IMR-90 (cell line): ENCODE measurements around the gene TSSC4. TPM values are rescaled to one million over a fixed set of nuclear protein-coding genes. Genes with fewer than 3 reads are reported as not detected.

Source experiments
- ATAC-seq: fragments of 200-7000 bp; cut with Tn5 transposase; 2 replicates; pipeline ENCODE4 v1.9.1; 2020; ENCODE audit warnings: low read depth, mild to moderate bottlenecking, moderate library complexity
- BruUV-seq: library from RNA; stranded (reverse); fragments of 400-500 nt; replicated peaks from 2 replicates; lab custom pipeline; 2021; lab: Mats Ljungman, UMichigan
- CTCF ChIA-PET: fragments of 300-600 bp; formaldehyde crosslinking; extraction: SDS; loops from one replicate; lab custom pipeline; 2021; ENCODE audit warnings: antibody characterized with exemption; lab: Yijun Ruan, JAX
- POLR2A ChIA-PET: fragments of 300-600 bp; sonication (Branson Sonifier 250); formaldehyde crosslinking; loops from one replicate; lab custom pipeline; 2022; ENCODE audit warnings: antibody characterized with exemption; ENCODE audit not compliant: unreplicated experiment; lab: Charles Lee
- DNase-seq: peaks from one replicate; pipeline ENCODE4 v3.0.0; 2013
- H2AFZ ChIP-seq: replicated peaks from 2 replicates; pipeline ENCODE3; 2013; ENCODE audit warnings: low read length, mild to moderate bottlenecking; ENCODE audit not compliant: poor library complexity
- H2AK5ac ChIP-seq: 2 replicates; pipeline ENCODE4 v1.6.1; 2013; ENCODE audit warnings: low read depth, low read length, inconsistent platforms
- H2AK9ac ChIP-seq: replicated peaks from 2 replicates; pipeline ENCODE3; 2013; ENCODE audit warnings: mild to moderate bottlenecking, low read depth, low read length, moderate library complexity; ENCODE audit not compliant: poor library complexity
- H2BK120ac ChIP-seq: 2 replicates; pipeline ENCODE4 v1.6.1; 2013; ENCODE audit warnings: low read depth, low read length, inconsistent platforms
- H2BK15ac ChIP-seq: 3 replicates; pipeline ENCODE4 v1.6.1; 2013; ENCODE audit warnings: low read depth, low read length, inconsistent platforms
- H2BK20ac ChIP-seq: 2 replicates; pipeline ENCODE4 v1.6.1; 2013; ENCODE audit warnings: low read depth, mild to moderate bottlenecking, inconsistent platforms, low read length, moderate library complexity
- H2BK5ac ChIP-seq: 2 replicates; pipeline ENCODE4 v1.6.1; 2013; ENCODE audit warnings: mild to moderate bottlenecking, low read depth, low read length, inconsistent platforms; ENCODE audit not compliant: poor library complexity, severe bottlenecking
- H3K14ac ChIP-seq: replicated peaks from 2 replicates; pipeline ENCODE4 v1.6.1; 2013; ENCODE audit warnings: low read depth, low read length, inconsistent platforms
- H3K18ac ChIP-seq: 2 replicates; pipeline ENCODE4 v1.6.1; 2013; ENCODE audit warnings: low read depth, low read length, control low read depth
- H3K23ac ChIP-seq: 2 replicates; pipeline ENCODE4 v1.6.1; 2013; ENCODE audit warnings: low read depth, low read length, inconsistent platforms
- H3K27ac ChIP-seq: 2 replicates; pipeline ENCODE4 v1.5.1; 2013; ENCODE audit warnings: mild to moderate bottlenecking, control low read depth, low read length; ENCODE audit not compliant: insufficient read depth
- H3K27me3 ChIP-seq: 2 replicates; pipeline ENCODE4 v1.6.1; 2013; ENCODE audit warnings: low read length; ENCODE audit not compliant: control insufficient read depth, insufficient read depth
- H3K36me3 ChIP-seq: 2 replicates; pipeline ENCODE4 v1.6.1; 2013; ENCODE audit warnings: low read length, mixed read lengths; ENCODE audit not compliant: control insufficient read depth, insufficient read depth
- H3K4ac ChIP-seq: 2 replicates; pipeline ENCODE4 v1.6.1; 2013; ENCODE audit warnings: low read depth, low read length, inconsistent platforms
- H3K4me1 ChIP-seq: 2 replicates; pipeline ENCODE4 v1.6.1; 2013; ENCODE audit warnings: low read length, mixed read lengths; ENCODE audit not compliant: control insufficient read depth, insufficient read depth
- H3K4me2 ChIP-seq: 2 replicates; pipeline ENCODE4 v1.6.1; 2013; ENCODE audit warnings: low read depth, mild to moderate bottlenecking, control low read depth, low read length, moderate library complexity
- H3K4me3 ChIP-seq: 2 replicates; pipeline ENCODE4 v1.5.1; 2013; ENCODE audit warnings: low read depth, mild to moderate bottlenecking, control low read depth, low read length, moderate library complexity; ENCODE audit not compliant: insufficient read depth
- H3K56ac ChIP-seq: 2 replicates; pipeline ENCODE4 v1.6.1; 2013; ENCODE audit warnings: low read length, inconsistent platforms; ENCODE audit not compliant: insufficient read depth; ENCODE audit errors: extremely low read depth
- H3K79me1 ChIP-seq, 2 experiments: 2 replicates each; pipeline ENCODE4 v1.6.1; 2013; ENCODE audit warnings: low read length in 2 of 2, inconsistent platforms in 1 of 2, low read depth in 1 of 2
- H3K9ac ChIP-seq: 2 replicates; pipeline ENCODE4 v1.6.1; 2013; ENCODE audit warnings: low read depth, low read length, control low read depth
- H3K9me1 ChIP-seq: 2 replicates; pipeline ENCODE4 v1.6.1; 2013; ENCODE audit warnings: low read length, inconsistent platforms; ENCODE audit not compliant: insufficient read depth
- H3K9me3 ChIP-seq: 2 replicates; pipeline ENCODE4 v1.6.1; 2013; ENCODE audit warnings: low read length; ENCODE audit not compliant: control insufficient read depth, insufficient read depth
- H4K20me1 ChIP-seq: 2 replicates; pipeline ENCODE4 v1.6.1; 2013; ENCODE audit warnings: low read length, inconsistent platforms; ENCODE audit not compliant: insufficient read depth
- H4K5ac ChIP-seq: 2 replicates; pipeline ENCODE4 v1.6.1; 2013; ENCODE audit warnings: mild to moderate bottlenecking, low read depth, low read length, control low read depth
- H4K8ac ChIP-seq, 2 experiments: 2 replicates each; pipeline ENCODE4 v1.6.1; 2013; ENCODE audit warnings: low read depth in 2 of 2, low read length in 2 of 2, control low read depth in 1 of 2, inconsistent platforms in 1 of 2
- H4K91ac ChIP-seq: 2 replicates; pipeline ENCODE4 v1.6.1; 2013; ENCODE audit warnings: low read depth, low read length, inconsistent platforms; ENCODE audit not compliant: insufficient read depth
- BHLHE40 ChIP-seq: fragments of 150-350 bp; IDR thresholded peaks from 2 replicates; pipeline ENCODE4 v1.6.1; 2016; ENCODE audit warnings: mild to moderate bottlenecking, low read depth, low read length
- CEBPB ChIP-seq: IDR thresholded peaks from 2 replicates; pipeline ENCODE4 v1.6.1; 2012; ENCODE audit warnings: low read depth, low read length, improper control_type of control experiment
- CHD1 ChIP-seq: IDR thresholded peaks from 2 replicates; pipeline ENCODE4 v1.6.1; 2012; ENCODE audit warnings: low read depth, low read length, improper control_type of control experiment
- CTCF ChIP-seq: conservative IDR thresholded peaks from 2 replicates; pipeline ENCODE4 v1.5.1; 2012; ENCODE audit warnings: mild to moderate bottlenecking, low read depth, low read length, improper control_type of control experiment
- ELK1 ChIP-seq: fragments of 150-350 bp; IDR thresholded peaks from 2 replicates; pipeline ENCODE4 v1.6.1; 2016; ENCODE audit warnings: low read depth, mild to moderate bottlenecking, low read length, moderate library complexity, borderline replicate concordance
- FOS ChIP-seq: fragments of 150-350 bp; IDR thresholded peaks from 2 replicates; pipeline ENCODE4 v1.6.1; 2016; ENCODE audit warnings: low read depth, low read length
- MAFK ChIP-seq: IDR thresholded peaks from 2 replicates; pipeline ENCODE4 v1.6.1; 2012; ENCODE audit warnings: low read depth, low read length, improper control_type of control experiment
- MAZ ChIP-seq: IDR thresholded peaks from 2 replicates; pipeline ENCODE4 v1.6.1; 2012; ENCODE audit warnings: low read depth, mild to moderate bottlenecking, low read length, improper control_type of control experiment, moderate library complexity, borderline replicate concordance
- MXI1 ChIP-seq: IDR thresholded peaks from 2 replicates; pipeline ENCODE4 v1.6.1; 2012; ENCODE audit warnings: low read depth, mild to moderate bottlenecking, low read length, moderate library complexity, borderline replicate concordance
- NFE2L2 ChIP-seq: fragments of 150-350 bp; IDR thresholded peaks from 2 replicates; pipeline ENCODE4 v1.6.1; 2016; ENCODE audit warnings: low read depth, mild to moderate bottlenecking, low read length
- POLR2A ChIP-seq: IDR thresholded peaks from 2 replicates; pipeline ENCODE4 v1.6.1; 2012; ENCODE audit warnings: mild to moderate bottlenecking, low read depth, low read length
- RAD21 ChIP-seq: IDR thresholded peaks from 2 replicates; pipeline ENCODE4 v1.6.1; 2012; ENCODE audit warnings: low read length, improper control_type of control experiment
- RCOR1 ChIP-seq: IDR thresholded peaks from 2 replicates; pipeline ENCODE4 v1.6.1; 2012; ENCODE audit warnings: mild to moderate bottlenecking, low read length, improper control_type of control experiment; ENCODE audit not compliant: insufficient replicate concordance
- RFX5 ChIP-seq: IDR thresholded peaks from 2 replicates; pipeline ENCODE4 v1.8.0; 2012; ENCODE audit warnings: low read depth, mild to moderate bottlenecking, low read length, moderate library complexity
- SMC3 ChIP-seq: fragments of 150-350 bp; IDR thresholded peaks from 2 replicates; pipeline ENCODE4 v1.6.1; 2016; ENCODE audit warnings: low read depth, mild to moderate bottlenecking, antibody characterized with exemption, low read length, moderate library complexity
- USF2 ChIP-seq: fragments of 150-350 bp; IDR thresholded peaks from 2 replicates; pipeline ENCODE4 v1.6.1; 2017; ENCODE audit warnings: mild to moderate bottlenecking, antibody characterized with exemption, low read length, low read depth
- WGBS, 2 experiments: methylation state at CpG; one replicate each; pipeline versions ENCODE4 v1.1.5 to v1.1.7; 2013; ENCODE audit warnings: missing lambda C conversion rate in 2 of 2; ENCODE audit not compliant: insufficient read length in 1 of 2; ENCODE audit errors: extremely low coverage in 2 of 2; 5-methylcytosine and 5-hydroxymethylcytosine counted together
- dilution Hi-C: fragments of 300-500 bp; cut with HindIII; formaldehyde crosslinking; loops from one replicate; pipeline ENCODE4 v1.14.3; 2018; ENCODE audit warnings: low sequenced_read_pairs; ENCODE audit not compliant: unreplicated experiment
- in situ Hi-C: fragments of 300-500 bp; cut with MboI; formaldehyde crosslinking; loops from 3 replicates; pipeline ENCODE4 v1.14.3; 2019; ENCODE audit warnings: low sequenced_read_pairs, inconsistent platforms, mixed read lengths
- intact Hi-C: fragments of 100-400 bp; cut with micrococcal nuclease; formaldehyde crosslinking; loops from 2 replicates; pipeline ENCODE4 v1.10.0; 2022
- polyA plus RNA-seq, 3 experiments: library from polyadenylated mRNA; depleted of rRNA; stranded (reverse); fragments of >200 nt; gene quantifications; 2 replicates each; pipeline ENCODE4 v1.2.3, GENCODE V29; 2012; ENCODE audit warnings: low replicate concordance in 1 of 3
- total RNA-seq: library from RNA; depleted of rRNA; stranded (reverse); fragments of >200 nt; gene quantifications from 2 replicates; pipeline ENCODE4 v1.2.3, GENCODE V29; 2012

The TSSC4 gene
- total and polyA plus RNA-seq, 2 of the 4 experiments (the other 2 are of a cell fraction) = 34.9 to 40.0 TPM

- DNase-seq (no peak), ATAC-seq (no peak)
- ChIA-PET CTCF (no interaction called here), POLR2A (interaction anchor here (1.8 kb wide), 1 partner anchor 9 kb away, joined by 6 read pairs; the partner anchor contains the start of gene CD81)
- TF ChIP-seq MAZ (no peak), SMC3 (no peak), MAFK (no peak), POLR2A (no peak), NFE2L2 (no peak), CHD1 (no peak), FOS (no peak), RCOR1 (no peak), MXI1 (no peak), CTCF (no peak), BHLHE40 (no peak), RAD21 (no peak), RFX5 (no peak), CEBPB (no peak), ELK1 (no peak), USF2 (no peak)
- no peak overlapping the region for H3K4me3 ChIP-seq
- H2BK5ac ChIP-seq = no peak overlapping the region
- no peak overlapping the region for H3K27ac ChIP-seq
- no peaks in the 10 kb centered on the region for H3K36me3 ChIP-seq
- H4K8ac ChIP-seq = no peak overlapping the region
- no peak overlapping the region for H4K5ac ChIP-seq
- no peak overlapping the region for H3K14ac ChIP-seq
- intact Hi-C loops (no loop called here), in situ Hi-C loops (no loop called here), dilution Hi-C loops (no loop called here)
- H4K20me1 ChIP-seq = 0 out of 2 replicates have a peak, but pooled peaks cover 6% of the 10 kb centered on the region
- no peaks in the 10 kb centered on the region for H3K79me1 ChIP-seq
- no peak overlapping the region for H3K23ac ChIP-seq
- no peak overlapping the region for H3K4me2 ChIP-seq
- H3K9ac ChIP-seq = no peak overlapping the region
- 70% methylated on average over 3 of the region's 7 CpGs; no CpG with 5 or more reads in 1 of the 2 experiments for WGBS, 2 experiments
- H2AK5ac ChIP-seq = no peak overlapping the region
- no peaks in the 10 kb centered on the region; the same call in 1 of the 2 replicates for H3K27me3 ChIP-seq
- BruUV-seq = no TSS peak
- no peak overlapping the region for H2AFZ ChIP-seq
- no peak overlapping the region for H3K56ac ChIP-seq
- H4K91ac ChIP-seq = no peak overlapping the region
- no peaks in the 10 kb centered on the region for H3K9me1 ChIP-seq
- no peak overlapping the region for H2BK20ac ChIP-seq
- no peak overlapping the region for H3K18ac ChIP-seq
- no peak overlapping the region for H2AK9ac ChIP-seq
- no peaks in the 10 kb centered on the region for H3K4me1 ChIP-seq
- H2BK15ac ChIP-seq = no peak overlapping the region
- H3K4ac ChIP-seq = no peak overlapping the region
- no peak overlapping the region for H2BK120ac ChIP-seq
- no peaks in the 10 kb centered on the region for H3K9me3 ChIP-seq
Observed at GRCh38 chr11:2368178-2368850, 32.2 kb upstream of the TSSC4 start.
